Right forelimb (tissue), 1 donor: ENCODE data around the gene RFX2.

Experiments used
- DNase-seq: peaks from one replicate; pipeline ENCODE4 v3.0.0-alpha.2; 2018

The RFX2 gene

GRCh38 chr19:6058518-6059201, 51.6 kb downstream of the RFX2 start:
- DNase-seq, result no peak

- DNase-seq, result no peak
Measured at GRCh38 chr19:6057651-6058517, 52.4 kb downstream of the RFX2 start.

GRCh38 chr19:6056801-6057650, 53.3 kb downstream of the RFX2 start:
- peak; percentile 71 for DNase-seq

GRCh38 chr19:6056282-6056741, 54.0 kb downstream of the RFX2 start:
- no peak for DNase-seq

GRCh38 chr19:6055013-6055795, 55.1 kb downstream of the RFX2 start:
- no peak for DNase-seq

- DNase-seq, result peak; percentile 86
Measured at GRCh38 chr19:6048793-6049405, 61.4 kb downstream of the RFX2 start.

GRCh38 chr19:6048348-6048747, 62.0 kb downstream of the RFX2 start:
- DNase-seq, result no peak

GRCh38 chr19:6047741-6048251, 62.5 kb downstream of the RFX2 start:
- DNase-seq, result no peak

- DNase-seq, result no peak
Measured at GRCh38 chr19:6047256-6047655, 63.0 kb downstream of the RFX2 start.

- no peak for DNase-seq
Measured at GRCh38 chr19:6045108-6045507, 65.2 kb downstream of the RFX2 start.

- no peak for DNase-seq
Measured at GRCh38 chr19:6044056-6044805, 66.1 kb downstream of the RFX2 start.

GRCh38 chr19:6042776-6043726, 67.2 kb downstream of the RFX2 start:
- no peak for DNase-seq

- no peak for DNase-seq
Measured at GRCh38 chr19:6041991-6042481, 68.3 kb downstream of the RFX2 start.

GRCh38 chr19:6041071-6041470, 69.2 kb downstream of the RFX2 start:
- DNase-seq, result no peak

GRCh38 chr19:6039566-6040225, 70.6 kb downstream of the RFX2 start:
- no peak for DNase-seq

GRCh38 chr19:6038634-6039405, 71.5 kb downstream of the RFX2 start:
- DNase-seq, result no peak

- no peak for DNase-seq
Measured at GRCh38 chr19:6035026-6035425, 75.3 kb downstream of the RFX2 start.

- no peak for DNase-seq
Measured at GRCh38 chr19:6034512-6034911, 75.8 kb downstream of the RFX2 start.
